Measurements from ENCODE around the gene ZNG1F.
"Not testable (repeated sequence)": the region's sequence is repeated elsewhere in the genome, so short reads cannot be mapped to it uniquely, and the experiment has no call there.

GRCh38 chr9:41105557-41106253, 83.4 kb downstream of the ZNG1F start:
- TF ChIP-seq, protein P1, sequence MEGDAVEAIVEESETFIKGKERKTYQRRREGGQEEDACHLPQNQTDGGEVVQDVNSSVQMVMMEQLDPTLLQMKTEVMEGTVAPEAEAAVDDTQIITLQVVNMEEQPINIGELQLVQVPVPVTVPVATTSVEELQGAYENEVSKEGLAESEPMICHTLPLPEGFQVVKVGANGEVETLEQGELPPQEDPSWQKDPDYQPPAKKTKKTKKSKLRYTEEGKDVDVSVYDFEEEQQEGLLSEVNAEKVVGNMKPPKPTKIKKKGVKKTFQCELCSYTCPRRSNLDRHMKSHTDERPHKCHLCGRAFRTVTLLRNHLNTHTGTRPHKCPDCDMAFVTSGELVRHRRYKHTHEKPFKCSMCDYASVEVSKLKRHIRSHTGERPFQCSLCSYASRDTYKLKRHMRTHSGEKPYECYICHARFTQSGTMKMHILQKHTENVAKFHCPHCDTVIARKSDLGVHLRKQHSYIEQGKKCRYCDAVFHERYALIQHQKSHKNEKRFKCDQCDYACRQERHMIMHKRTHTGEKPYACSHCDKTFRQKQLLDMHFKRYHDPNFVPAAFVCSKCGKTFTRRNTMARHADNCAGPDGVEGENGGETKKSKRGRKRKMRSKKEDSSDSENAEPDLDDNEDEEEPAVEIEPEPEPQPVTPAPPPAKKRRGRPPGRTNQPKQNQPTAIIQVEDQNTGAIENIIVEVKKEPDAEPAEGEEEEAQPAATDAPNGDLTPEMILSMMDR (IDR thresholded peaks at IDR 0.05), result not testable (repeated sequence)
- TF ChIP-seq POLR2A, POLR2AphosphoS5, EP300 (IDR thresholded peaks at IDR 0.05): not testable (repeated sequence)

All from suprapubic skin (tissue), 4 donors.